HG02973 (cell line): ENCODE measurements around the gene GPR162.
"Not testable (repeated sequence)": the region's sequence is repeated elsewhere in the genome, so short reads cannot be mapped to it uniquely, and the experiment has no call there.

Source experiments
- ATAC-seq: cut with Tn5 transposase; IDR thresholded peaks from one replicate; pipeline ENCODE4 v1.9.1; 2021; ENCODE audit warnings: moderate library complexity; ENCODE audit not compliant: unreplicated experiment

GPR162 gene

DNA sequence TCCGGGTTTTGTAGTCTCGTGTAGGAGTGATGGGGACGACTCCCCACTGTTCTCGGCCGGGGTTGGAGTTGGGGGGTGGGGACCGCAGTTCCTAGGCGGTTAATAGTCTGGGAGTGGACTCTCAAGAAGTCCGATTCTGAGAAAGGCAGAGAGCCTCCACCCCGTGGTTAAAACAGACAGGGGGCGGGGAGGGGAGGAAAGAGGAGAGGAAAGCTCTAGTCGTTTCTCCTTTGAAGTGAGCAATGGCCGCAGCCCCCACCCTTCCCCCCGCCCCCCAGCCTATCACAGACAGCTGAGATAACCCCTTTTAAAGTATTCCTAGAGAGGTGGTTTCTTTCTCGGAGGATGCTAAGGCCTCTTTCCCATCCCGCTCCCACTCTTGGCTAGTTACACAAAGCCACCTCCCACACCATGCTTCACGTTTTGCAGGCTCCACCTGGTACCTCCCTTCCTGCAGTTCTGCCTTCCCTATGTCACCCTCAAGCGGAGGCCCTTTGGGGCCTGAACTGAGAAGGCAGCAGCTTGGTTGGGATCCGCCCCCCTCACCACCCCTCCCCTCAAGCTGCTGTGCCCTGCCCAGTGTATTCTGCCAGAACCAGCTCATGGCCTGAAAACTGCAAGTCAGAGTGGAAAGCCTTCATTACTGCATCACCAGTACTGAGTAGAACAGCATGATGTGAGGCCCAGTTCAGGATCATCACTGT, 31.2 kb downstream of the GPR162 start:
- no peak for ATAC-seq

- no peak for ATAC-seq
These were observed 32.0 kb downstream of the GPR162 start for GRCh38 chr12:6853626-6854025.

GRCh38 chr12:6854036-6854435, 32.4 kb downstream of the GPR162 start:
- ATAC-seq: no peak

GRCh38 chr12:6855322-6855721, 33.7 kb downstream of the GPR162 start:
- no peak for ATAC-seq

- ATAC-seq: no peak
These were observed 37.2 kb downstream of the GPR162 start for GRCh38 chr12:6858799-6859198.

DNA sequence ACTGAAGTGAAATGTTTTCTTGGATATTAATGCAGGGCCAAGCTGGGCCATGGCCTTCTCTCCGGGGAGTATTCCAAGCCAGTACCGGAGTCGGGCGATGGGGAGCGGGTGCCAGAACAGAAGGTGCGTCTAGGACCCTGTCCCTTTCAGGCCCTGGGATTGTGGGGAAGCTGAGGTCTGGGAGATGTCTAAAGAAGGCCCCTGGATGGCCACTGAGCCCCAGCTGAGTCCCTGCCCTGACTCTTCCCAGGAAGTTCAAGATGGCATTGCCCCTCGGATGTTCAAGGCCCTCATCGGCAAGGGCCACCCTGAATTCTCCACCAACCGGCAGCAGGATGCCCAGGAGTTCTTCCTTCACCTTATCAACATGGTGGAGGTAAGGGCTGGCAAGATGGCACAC, 38.5 kb downstream of the GPR162 start:
- no peak for ATAC-seq

DNA sequence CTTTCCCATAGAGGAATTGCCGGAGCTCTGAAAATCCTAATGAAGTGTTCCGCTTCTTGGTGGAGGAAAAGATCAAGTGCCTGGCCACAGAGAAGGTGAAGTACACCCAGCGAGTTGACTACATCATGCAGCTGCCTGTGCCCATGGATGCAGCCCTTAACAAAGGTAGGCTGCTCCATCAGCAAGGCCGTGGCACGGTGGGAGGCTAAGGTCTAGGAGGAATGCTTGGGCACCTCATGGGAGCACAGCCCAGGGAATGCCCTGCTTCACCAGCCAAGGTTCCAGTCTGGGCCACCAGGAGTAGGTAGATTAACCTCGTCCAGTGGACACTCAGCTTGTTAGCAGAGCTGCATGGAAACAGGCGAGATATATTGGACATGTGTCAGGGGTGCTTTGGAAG, 39.3 kb downstream of the GPR162 start:
- no peak for ATAC-seq

DNA sequence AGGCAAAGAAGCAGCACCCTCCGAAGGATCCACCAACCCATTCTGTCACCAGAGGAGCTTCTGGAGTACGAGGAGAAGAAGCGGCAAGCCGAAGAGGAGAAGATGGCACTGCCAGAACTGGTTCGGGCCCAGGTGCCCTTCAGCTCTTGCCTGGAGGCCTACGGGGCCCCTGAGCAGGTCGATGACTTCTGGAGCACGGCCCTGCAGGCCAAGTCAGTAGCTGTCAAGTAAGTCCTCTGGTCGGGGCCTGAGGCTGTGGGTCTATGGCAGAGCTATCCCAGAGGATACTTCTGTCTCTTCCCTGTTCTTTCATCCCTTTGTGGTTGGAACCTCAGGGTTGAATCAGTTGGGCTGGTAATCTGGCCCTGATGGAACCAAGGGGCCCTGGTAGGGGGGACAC, 39.8 kb downstream of the GPR162 start:
- no peak for ATAC-seq

DNA sequence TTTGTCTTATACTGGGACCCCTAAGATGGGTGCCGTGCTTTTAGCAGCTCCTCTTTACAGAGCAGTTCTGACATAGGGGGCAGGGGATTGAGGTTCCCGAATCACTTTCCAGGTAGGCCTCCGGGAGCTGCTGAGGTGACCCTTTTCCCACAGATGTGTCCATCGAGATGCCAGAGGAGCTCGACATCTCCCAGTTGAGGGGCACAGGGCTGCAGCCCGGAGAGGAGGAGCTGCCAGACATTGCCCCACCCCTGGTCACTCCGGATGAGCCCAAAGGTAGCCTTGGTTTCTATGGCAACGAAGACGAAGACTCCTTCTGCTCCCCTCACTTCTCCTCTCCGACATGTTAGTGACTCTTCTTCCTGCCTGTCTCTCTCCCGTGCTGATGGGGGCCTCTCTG, 41.4 kb downstream of the GPR162 start:
- no peak for ATAC-seq

- ATAC-seq: no peak
These were observed 42.1 kb downstream of the GPR162 start for GRCh38 chr12:6863586-6864321.

- not testable (repeated sequence) for ATAC-seq
These were observed 43.7 kb downstream of the GPR162 start for GRCh38 chr12:6865307-6865706.

GRCh38 chr12:6866163-6866919, 44.7 kb downstream of the GPR162 start:
- ATAC-seq: no peak

- ATAC-seq: no peak
These were observed 45.3 kb downstream of the GPR162 start for GRCh38 chr12:6866920-6867412.

DNA sequence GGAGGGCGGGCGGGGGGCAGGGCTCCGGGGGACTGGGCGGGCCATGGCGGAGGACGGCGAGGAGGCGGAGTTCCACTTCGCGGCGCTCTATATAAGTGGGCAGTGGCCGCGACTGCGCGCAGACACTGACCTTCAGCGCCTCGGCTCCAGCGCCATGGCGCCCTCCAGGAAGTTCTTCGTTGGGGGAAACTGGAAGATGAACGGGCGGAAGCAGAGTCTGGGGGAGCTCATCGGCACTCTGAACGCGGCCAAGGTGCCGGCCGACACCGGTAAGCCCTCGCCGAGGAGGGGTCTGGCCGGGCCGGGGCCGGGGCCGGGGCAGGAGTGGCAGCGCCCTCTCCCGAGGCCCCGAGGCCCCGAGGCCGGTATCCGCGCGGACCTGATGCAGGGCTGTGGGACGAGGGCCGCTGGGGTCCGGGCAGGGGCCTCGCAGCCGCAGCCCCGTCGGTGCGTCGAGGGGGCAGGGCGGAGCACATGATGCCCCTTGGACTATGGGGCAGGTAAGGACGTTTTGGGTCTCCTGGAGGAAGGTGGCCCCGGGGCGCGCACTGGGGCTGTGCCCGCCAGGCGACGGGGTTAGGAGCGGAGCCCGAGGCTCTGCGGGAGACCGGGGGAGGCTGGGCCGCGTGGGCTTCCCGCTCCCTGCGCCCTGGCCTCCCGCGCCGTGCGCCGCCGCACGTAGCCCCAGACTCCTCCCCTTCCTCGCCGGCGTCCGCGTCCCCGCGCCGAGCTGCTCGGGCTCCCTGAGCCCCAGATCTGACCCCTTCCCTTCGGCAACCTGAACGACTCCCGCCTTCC, 46.0 kb downstream of the GPR162 start, which contains the start of gene TPI1:
Gene TPI1 (plus strand): TSS at position 119 of the 798 bp plus-strand sequence. CDS start 36 bp downstream, at position 155.
- ATAC-seq: peak; percentile 41

GRCh38 chr12:6868211-6869048, 46.8 kb downstream of the GPR162 start:
- no peak for ATAC-seq

DNA sequence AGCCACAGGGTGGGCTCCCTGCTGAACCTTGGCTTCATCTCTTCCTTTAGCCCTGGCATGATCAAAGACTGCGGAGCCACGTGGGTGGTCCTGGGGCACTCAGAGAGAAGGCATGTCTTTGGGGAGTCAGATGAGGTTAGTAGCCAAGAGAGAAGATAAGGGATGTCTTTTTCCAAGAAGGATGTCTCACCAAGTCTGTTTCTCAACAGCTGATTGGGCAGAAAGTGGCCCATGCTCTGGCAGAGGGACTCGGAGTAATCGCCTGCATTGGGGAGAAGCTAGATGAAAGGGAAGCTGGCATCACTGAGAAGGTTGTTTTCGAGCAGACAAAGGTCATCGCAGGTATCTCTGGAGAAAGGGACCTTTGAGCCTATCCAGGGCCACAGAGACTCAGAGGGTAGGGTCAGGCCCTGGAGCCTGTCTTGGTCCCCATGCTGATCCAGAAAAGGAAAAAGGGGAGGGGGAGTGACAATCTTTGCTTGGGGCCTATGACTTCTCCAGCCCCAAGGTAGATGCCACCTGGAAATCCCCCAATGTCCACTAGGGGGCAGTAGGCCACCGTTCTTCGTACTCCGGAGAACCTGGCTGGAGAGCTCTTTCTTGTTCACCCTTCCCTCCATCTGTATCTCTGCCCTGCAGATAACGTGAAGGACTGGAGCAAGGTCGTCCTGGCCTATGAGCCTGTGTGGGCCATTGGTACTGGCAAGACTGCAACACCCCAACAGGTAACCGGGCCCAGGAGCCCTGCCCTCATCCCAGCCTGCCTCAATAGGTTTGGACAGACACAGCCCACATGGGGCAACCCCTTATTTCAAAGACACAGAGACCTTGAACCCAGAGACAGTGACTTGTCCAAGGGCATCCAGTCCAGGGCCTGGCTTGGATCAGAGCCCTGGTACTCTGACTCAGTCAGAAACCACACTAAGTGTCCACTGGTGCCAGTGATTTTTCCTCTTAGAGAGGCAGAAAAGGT, 47.7 kb downstream of the GPR162 start:
- no peak for ATAC-seq

DNA sequence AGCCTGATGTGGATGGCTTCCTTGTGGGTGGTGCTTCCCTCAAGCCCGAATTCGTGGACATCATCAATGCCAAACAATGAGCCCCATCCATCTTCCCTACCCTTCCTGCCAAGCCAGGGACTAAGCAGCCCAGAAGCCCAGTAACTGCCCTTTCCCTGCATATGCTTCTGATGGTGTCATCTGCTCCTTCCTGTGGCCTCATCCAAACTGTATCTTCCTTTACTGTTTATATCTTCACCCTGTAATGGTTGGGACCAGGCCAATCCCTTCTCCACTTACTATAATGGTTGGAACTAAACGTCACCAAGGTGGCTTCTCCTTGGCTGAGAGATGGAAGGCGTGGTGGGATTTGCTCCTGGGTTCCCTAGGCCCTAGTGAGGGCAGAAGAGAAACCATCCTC, 48.7 kb downstream of the GPR162 start:
- not testable (repeated sequence) for ATAC-seq

DNA sequence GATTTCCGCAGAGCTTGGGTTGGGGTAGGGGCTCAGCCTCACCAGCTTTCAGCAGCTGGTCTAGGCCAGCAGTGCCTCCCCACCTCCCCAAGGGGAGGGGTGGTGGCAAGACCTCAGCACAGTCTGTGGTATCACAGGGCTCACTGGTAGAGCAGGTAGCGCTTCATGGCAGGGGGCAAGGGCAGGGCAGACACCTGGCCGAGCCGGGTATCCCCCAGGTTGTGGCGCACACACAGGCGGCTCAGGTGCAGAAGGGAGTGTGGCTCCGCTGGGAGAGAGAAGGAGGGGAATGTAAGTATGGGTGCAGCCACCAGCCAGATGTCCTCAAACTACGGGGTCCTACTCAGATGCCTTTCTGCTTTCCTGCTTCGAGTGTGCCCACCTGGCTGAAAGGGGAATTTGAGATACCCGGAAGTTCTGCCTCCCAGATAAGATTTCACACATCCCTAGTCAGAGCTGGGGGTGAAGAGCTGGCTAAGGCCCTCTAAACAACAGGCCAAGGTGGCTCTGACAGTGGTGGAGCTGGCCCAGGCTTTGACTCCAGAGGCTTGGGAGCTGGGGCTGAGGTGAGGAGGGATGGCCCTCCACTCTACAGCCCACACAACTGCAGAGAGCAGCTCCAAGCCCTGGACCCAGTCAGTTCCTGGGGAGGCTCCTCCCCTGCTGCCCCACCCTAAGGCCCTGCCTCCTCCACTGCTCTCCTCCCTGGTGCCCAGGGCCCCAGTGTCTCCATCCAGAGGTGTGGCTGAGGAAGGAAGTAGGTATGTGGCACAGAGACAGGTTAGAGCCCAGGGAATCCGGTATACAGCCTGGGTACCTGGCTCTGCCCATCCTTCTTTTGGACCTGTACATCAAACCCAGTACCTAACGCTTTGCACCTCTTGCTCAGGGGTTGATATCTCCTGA, 49.7 kb downstream of the GPR162 start:
- no peak for ATAC-seq
